H9 (cell line): ENCODE data around the gene PPP2R2B. TPM values are rescaled to one million over a fixed set of nuclear protein-coding genes. Genes with fewer than 3 reads are reported as not detected.

ENCODE experiments used
- DNase-seq: peaks from one replicate; pipeline ENCODE4 v3.0.0-alpha.2; 2017
- H2AFZ ChIP-seq: one replicate; pipeline ENCODE4 v1.6.1; 2013; ENCODE audit warnings: mild to moderate bottlenecking, low read length, control low read depth, moderate library complexity
- H2AK5ac ChIP-seq: 2 replicates; pipeline ENCODE4 v1.6.1; 2013; ENCODE audit warnings: low read length, control low read depth, mixed read lengths; ENCODE audit not compliant: insufficient read length
- H2BK120ac ChIP-seq: one replicate; pipeline ENCODE4 v1.6.1; 2013; ENCODE audit warnings: low read depth, mild to moderate bottlenecking, low read length, control low read depth, inconsistent platforms; ENCODE audit not compliant: poor library complexity, severe bottlenecking
- H2BK12ac ChIP-seq: 2 replicates; pipeline ENCODE4 v1.6.1; 2013; ENCODE audit warnings: low read length, control low read depth, mixed read lengths, low read depth; ENCODE audit not compliant: insufficient read length
- H2BK15ac ChIP-seq: 2 replicates; pipeline ENCODE4 v1.6.1; 2013; ENCODE audit warnings: low read depth, low read length, control low read depth
- H2BK20ac ChIP-seq: one replicate; pipeline ENCODE4 v1.6.1; 2013; ENCODE audit warnings: low read depth, mild to moderate bottlenecking, low read length, control low read depth, inconsistent platforms; ENCODE audit not compliant: poor library complexity, severe bottlenecking
- H2BK5ac ChIP-seq: 2 replicates; pipeline ENCODE4 v1.6.1; 2013; ENCODE audit warnings: low read length, control low read depth, mixed read lengths; ENCODE audit not compliant: insufficient read length
- H3K14ac ChIP-seq: 2 replicates; pipeline ENCODE4 v1.6.1; 2013; ENCODE audit warnings: low read length, control low read depth; ENCODE audit not compliant: insufficient read depth
- H3K18ac ChIP-seq: 2 replicates; pipeline ENCODE4 v1.6.1; 2013; ENCODE audit warnings: low read depth, mild to moderate bottlenecking, mixed read lengths, low read length, control low read depth; ENCODE audit not compliant: insufficient read length
- H3K23ac ChIP-seq: 2 replicates; pipeline ENCODE4 v1.6.1; 2013; ENCODE audit warnings: low read length, control low read depth, mixed read lengths, low read depth; ENCODE audit not compliant: insufficient read length
- H3K23me2 ChIP-seq: 2 replicates; pipeline ENCODE4 v1.6.1; 2013; ENCODE audit warnings: low read depth, mild to moderate bottlenecking, mixed read lengths, low read length, control low read depth; ENCODE audit not compliant: insufficient read length, poor library complexity, severe bottlenecking
- H3K27ac ChIP-seq: 2 replicates; pipeline ENCODE4 v1.5.1; 2013; ENCODE audit warnings: low read length, control low read depth, mixed read lengths, low read depth; ENCODE audit not compliant: insufficient read length
- H3K27me3 ChIP-seq: 2 replicates; pipeline ENCODE4 v1.6.1; 2013; ENCODE audit warnings: low read length, control low read depth, inconsistent platforms; ENCODE audit not compliant: insufficient read depth
- H3K4ac ChIP-seq: 2 replicates; pipeline ENCODE4 v1.6.1; 2013; ENCODE audit warnings: low read depth, mild to moderate bottlenecking, control low read depth, inconsistent platforms, low read length, moderate library complexity
- H3K4me1 ChIP-seq: 2 replicates; pipeline ENCODE4 v1.6.1; 2013; ENCODE audit warnings: low read length, control low read depth, inconsistent platforms; ENCODE audit not compliant: insufficient read depth
- H3K4me2 ChIP-seq: 2 replicates; pipeline ENCODE4 v1.6.1; 2013; ENCODE audit warnings: low read length, control low read depth, mixed read lengths; ENCODE audit not compliant: insufficient read length, insufficient read depth
- H3K56ac ChIP-seq: 2 replicates; pipeline ENCODE4 v1.6.1; 2013; ENCODE audit warnings: low read depth, mild to moderate bottlenecking, mixed read lengths, low read length, control low read depth; ENCODE audit not compliant: insufficient read length
- H3K79me1 ChIP-seq: 2 replicates; pipeline ENCODE4 v1.6.1; 2013; ENCODE audit warnings: low read depth, mild to moderate bottlenecking, moderate library complexity, low read length, control low read depth, inconsistent platforms; ENCODE audit not compliant: insufficient read depth, poor library complexity, severe bottlenecking
- H3K79me2 ChIP-seq: 2 replicates; pipeline ENCODE4 v1.6.1; 2013; ENCODE audit warnings: low read length, control low read depth, inconsistent platforms; ENCODE audit not compliant: insufficient read depth
- H3K9ac ChIP-seq: 2 replicates; pipeline ENCODE4 v1.6.1; 2013; ENCODE audit warnings: low read length, control low read depth, mixed read lengths; ENCODE audit not compliant: insufficient read length; ENCODE audit errors: extremely low read depth
- H3K9me3 ChIP-seq: one replicate; pipeline ENCODE4 v1.6.1; 2013; ENCODE audit warnings: low read depth, low read length, inconsistent platforms; ENCODE audit not compliant: control insufficient read depth
- H3T11ph ChIP-seq: one replicate; pipeline ENCODE4 v1.6.1; 2013; ENCODE audit warnings: mild to moderate bottlenecking, low read length, control low read depth, inconsistent platforms
- H4K20me1 ChIP-seq: one replicate; pipeline ENCODE4 v1.6.1; 2013; ENCODE audit not compliant: control insufficient read depth, insufficient read length, insufficient read depth
- H4K5ac ChIP-seq: 2 replicates; pipeline ENCODE4 v1.6.1; 2013; ENCODE audit warnings: low read depth, mild to moderate bottlenecking, mixed read lengths, low read length, control low read depth; ENCODE audit not compliant: insufficient read length
- H4K8ac ChIP-seq: replicated peaks from 2 replicates; pipeline ENCODE4 v1.6.1; 2013; ENCODE audit warnings: low read length, control low read depth, mixed read lengths, low read depth; ENCODE audit not compliant: insufficient read length
- H4K91ac ChIP-seq: 2 replicates; pipeline ENCODE4 v1.6.1; 2013; ENCODE audit warnings: low read depth, mild to moderate bottlenecking, moderate library complexity, mixed read lengths, low read length, control low read depth; ENCODE audit not compliant: insufficient read length
- H3K27ac Mint-ChIP-seq, 3 experiments: 2 replicates in 2 of 3; 3 replicates in 1 of 3; pipeline ENCODE4 v1.8.0; 2020 to 2021; ENCODE audit warnings: mixed read lengths in 3 of 3, mild to moderate bottlenecking in 1 of 3, moderate library complexity in 1 of 3
- H3K27me3 Mint-ChIP-seq: 2 replicates; pipeline ENCODE4 v1.8.0; 2021; ENCODE audit warnings: low read depth, mild to moderate bottlenecking, moderate library complexity, mixed read lengths
- H3K36me3 Mint-ChIP-seq, 3 experiments: 2 replicates in 2 of 3; 3 replicates in 1 of 3; pipeline ENCODE4 v1.8.0; 2020 to 2021; ENCODE audit warnings: low read depth in 3 of 3, mixed read lengths in 3 of 3; ENCODE audit not compliant: insufficient read depth in 1 of 3
- H3K4me1 Mint-ChIP-seq, 2 experiments: 2 replicates each; pipeline ENCODE4 v1.8.0; 2020; ENCODE audit warnings: mixed read lengths in 2 of 2
- H3K4me3 Mint-ChIP-seq, 2 experiments: 2 replicates in 1 of 2; 3 replicates in 1 of 2; pipeline ENCODE4 v1.8.0; 2020 to 2021; ENCODE audit warnings: mild to moderate bottlenecking in 2 of 2, mixed read lengths in 2 of 2, moderate library complexity in 1 of 2
- H3K9me3 Mint-ChIP-seq, 2 experiments: 2 replicates in 1 of 2; 3 replicates in 1 of 2; pipeline ENCODE4 v1.8.0; 2020; ENCODE audit warnings: mild to moderate bottlenecking in 2 of 2, mixed read lengths in 2 of 2, moderate library complexity in 1 of 2
- WGBS: extraction: QIAGEN DNeasy Blood & Tissue Kit; methylation state at CpG from one replicate; pipeline ENCODE4 v1.1.7; 2013; ENCODE audit warnings: missing lambda C conversion rate, low lambda C conversion rate, mixed read lengths; ENCODE audit not compliant: insufficient read length; ENCODE audit errors: extremely low coverage; 5-methylcytosine and 5-hydroxymethylcytosine counted together
- total RNA-seq: library from RNA; stranded (reverse); gene quantifications from 2 replicates; pipeline ENCODE4 v1.2.1, GENCODE V29; 2021
- TF ChIP-seq, protein P1 (sequence below): fragments of 200-600 bp; sonication (generic); conservative IDR thresholded peaks from 3 replicates; pipeline ENCODE4 v1.8.0; 2021; ENCODE audit warnings: antibody characterized with exemption, mild to moderate bottlenecking

Gene PPP2R2B
- total RNA-seq, 1 experiment from 2014 or later: 14.3 TPM

DNA sequence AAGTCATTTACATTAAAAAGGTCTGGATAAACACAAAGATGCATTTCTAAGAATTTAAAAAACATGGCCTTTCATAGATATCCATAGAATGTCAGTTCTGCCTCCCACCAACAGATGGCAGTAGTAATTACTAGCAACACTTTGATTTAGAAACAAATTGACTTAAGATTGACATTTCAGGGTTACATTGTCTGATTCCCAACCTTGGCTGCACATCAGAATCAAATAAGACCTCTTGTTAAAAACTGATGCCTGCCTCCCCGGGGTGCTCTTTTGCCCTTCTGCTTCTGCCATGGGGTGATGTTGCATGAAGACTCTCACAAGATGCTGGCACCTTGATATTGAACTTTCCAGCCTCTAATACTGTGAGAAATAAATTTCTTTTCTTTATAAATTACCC is 216.3 kb downstream of the PPP2R2B start:
- Histone ChIP-seq H3T11ph (no peak overlapping the region), H3K4ac (no peak overlapping the region), H2BK5ac (no peak overlapping the region), H3K4me1 (peaks cover 2% of the 10 kb centered on the region; the same call in 1 of the 2 replicates), H2BK120ac (no peak overlapping the region), H2BK20ac (no peak overlapping the region), H3K14ac (no peak overlapping the region), H3K27ac (no peak overlapping the region), H4K5ac (no peak overlapping the region), H2BK15ac (no peak overlapping the region), H3K79me1 (no peaks in the 10 kb centered on the region), H2AK5ac (no peak overlapping the region), H3K79me2 (no peaks in the 10 kb centered on the region), H3K27me3 (no peaks in the 10 kb centered on the region), H2BK12ac (no peak overlapping the region), H3K18ac (no peak overlapping the region), H3K9me3 (no peaks in the 10 kb centered on the region), H3K4me2 (no peak overlapping the region), H3K9ac (no peak overlapping the region), H4K20me1 (no peaks in the 10 kb centered on the region), H2AFZ (no peak overlapping the region), H3K23me2 (no peaks in the 10 kb centered on the region), H3K23ac (no peak overlapping the region), H3K56ac (no peak overlapping the region), H4K91ac (no peak overlapping the region), H4K8ac (no peak overlapping the region)
- Mint-ChIP-seq H3K27me3 (no peaks in the 10 kb centered on the region), H3K36me3 (peaks cover 0 to 18% (median 12%) of the 10 kb centered on the region in 3 experiments; a peak in 4 of 7 replicates), H3K4me1 (peaks cover 19 to 23% of the 10 kb centered on the region in 2 experiments), H3K27ac (no peak overlapping the region), H3K4me3 (no peak overlapping the region), H3K9me3 (no peaks in the 10 kb centered on the region; a peak in 2 of 5 replicates)
- DNase-seq: no peak
- TF ChIP-seq, protein P1, sequence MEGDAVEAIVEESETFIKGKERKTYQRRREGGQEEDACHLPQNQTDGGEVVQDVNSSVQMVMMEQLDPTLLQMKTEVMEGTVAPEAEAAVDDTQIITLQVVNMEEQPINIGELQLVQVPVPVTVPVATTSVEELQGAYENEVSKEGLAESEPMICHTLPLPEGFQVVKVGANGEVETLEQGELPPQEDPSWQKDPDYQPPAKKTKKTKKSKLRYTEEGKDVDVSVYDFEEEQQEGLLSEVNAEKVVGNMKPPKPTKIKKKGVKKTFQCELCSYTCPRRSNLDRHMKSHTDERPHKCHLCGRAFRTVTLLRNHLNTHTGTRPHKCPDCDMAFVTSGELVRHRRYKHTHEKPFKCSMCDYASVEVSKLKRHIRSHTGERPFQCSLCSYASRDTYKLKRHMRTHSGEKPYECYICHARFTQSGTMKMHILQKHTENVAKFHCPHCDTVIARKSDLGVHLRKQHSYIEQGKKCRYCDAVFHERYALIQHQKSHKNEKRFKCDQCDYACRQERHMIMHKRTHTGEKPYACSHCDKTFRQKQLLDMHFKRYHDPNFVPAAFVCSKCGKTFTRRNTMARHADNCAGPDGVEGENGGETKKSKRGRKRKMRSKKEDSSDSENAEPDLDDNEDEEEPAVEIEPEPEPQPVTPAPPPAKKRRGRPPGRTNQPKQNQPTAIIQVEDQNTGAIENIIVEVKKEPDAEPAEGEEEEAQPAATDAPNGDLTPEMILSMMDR: peak; percentile 78
- no CpG with 5 or more reads among the region's 1 CpG for WGBS
